ENCODE results near the gene NT5DC3. TPM values are rescaled to one million over a fixed set of nuclear protein-coding genes. Genes with fewer than 3 reads are reported as not detected.

Gene NT5DC3
- total RNA-seq, 4 donors from 2014 or later = 4.1 to 10.2 (median 7.0) TPM

DNA sequence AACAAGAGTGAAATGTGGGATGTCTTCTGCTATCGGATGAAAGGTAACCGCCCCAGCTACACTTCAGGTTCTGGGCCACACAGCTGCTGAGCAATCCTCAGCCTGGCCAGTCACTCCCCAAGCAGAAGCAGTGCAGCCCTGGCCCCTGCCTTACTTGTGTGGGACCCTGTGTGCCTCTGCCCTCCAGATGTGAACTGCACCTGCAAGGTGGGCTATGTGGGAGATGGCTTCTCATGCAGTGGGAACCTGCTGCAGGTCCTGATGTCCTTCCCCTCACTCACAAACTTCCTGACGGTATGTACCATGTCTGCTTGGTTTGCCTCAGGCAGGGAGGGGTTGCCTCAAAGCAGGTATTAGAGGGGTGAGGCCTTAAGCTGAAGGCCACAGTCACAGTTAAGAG is 85.6 kb downstream of the NT5DC3 start:
- ATAC-seq (ENCODE audit: low FRiP score) (no peak), DNase-seq (ENCODE audit: low spot score) (no peak)
- no peak for TF ChIP-seq CTCF (IDR thresholded peaks at IDR 0.05)

- TF ChIP-seq CTCF (IDR thresholded peaks at IDR 0.05) = no peak
- DNase-seq (ENCODE audit: low spot score) (no peak), ATAC-seq (ENCODE audit: low FRiP score) (no peak)
Observed at GRCh38 chr12:103751600-103751999, 89.4 kb downstream of the NT5DC3 start.

- ATAC-seq (ENCODE audit: low FRiP score) (no peak), DNase-seq (ENCODE audit: low spot score) (no peak)
- TF ChIP-seq CTCF (IDR thresholded peaks at IDR 0.05) = no peak
Observed at GRCh38 chr12:103751171-103751570, 89.9 kb downstream of the NT5DC3 start.

DNA sequence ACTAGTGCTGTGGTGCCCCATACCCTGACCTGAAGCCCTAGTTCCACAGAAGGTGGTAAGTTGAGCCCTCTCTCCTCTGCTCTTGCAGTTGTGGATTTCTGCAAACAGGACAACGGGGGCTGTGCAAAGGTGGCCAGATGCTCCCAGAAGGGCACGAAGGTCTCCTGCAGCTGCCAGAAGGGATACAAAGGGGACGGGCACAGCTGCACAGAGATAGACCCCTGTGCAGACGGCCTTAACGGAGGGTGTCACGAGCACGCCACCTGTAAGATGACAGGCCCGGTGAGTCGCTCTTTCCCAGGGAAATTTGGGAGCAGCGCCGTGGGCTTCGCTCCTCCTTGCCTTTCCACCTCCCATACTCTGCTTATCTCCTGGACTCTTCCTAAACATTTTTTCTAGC is 92.2 kb downstream of the NT5DC3 start:
- ATAC-seq (ENCODE audit: low FRiP score) = no peak

DNA sequence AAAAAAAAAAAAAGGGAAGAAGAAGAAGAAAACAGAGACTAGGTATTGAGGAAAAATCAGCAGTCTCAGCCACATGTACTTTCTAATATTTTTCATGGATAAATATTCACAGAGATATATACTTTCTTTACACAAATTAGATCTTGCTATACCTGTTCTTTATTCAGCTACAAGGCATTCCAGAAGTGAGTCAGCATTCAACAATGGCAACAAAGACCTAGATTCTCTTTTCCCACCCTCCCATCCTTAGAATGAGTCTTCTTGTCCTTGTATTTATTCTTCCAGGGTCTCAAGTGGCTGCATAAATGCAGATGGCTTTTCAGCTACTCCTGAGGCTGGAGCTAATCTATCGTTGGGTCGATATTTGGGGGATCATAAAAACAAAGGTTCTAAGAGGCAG is 93.0 kb downstream of the NT5DC3 start:
- no peak for TF ChIP-seq CTCF (IDR thresholded peaks at IDR 0.05)
- ATAC-seq (ENCODE audit: low FRiP score) (no peak), DNase-seq (ENCODE audit: low spot score) (no peak)

More for the DNA sequence above, 92.2 kb downstream of the NT5DC3 start:
- DNase-seq (ENCODE audit: low spot score) = no peak
- no peak for TF ChIP-seq CTCF (IDR thresholded peaks at IDR 0.05)

GRCh38 chr12:103745962-103746361 is 95.1 kb downstream of the NT5DC3 start:
- TF ChIP-seq CTCF (IDR thresholded peaks at IDR 0.05) = no peak
- no peak for ATAC-seq (ENCODE audit: low FRiP score)
- DNase-seq (ENCODE audit: low spot score) = no peak

GRCh38 chr12:103743788-103744187 is 97.2 kb downstream of the NT5DC3 start:
- no peak for ATAC-seq (ENCODE audit: low FRiP score)
- TF ChIP-seq CTCF (IDR thresholded peaks at IDR 0.05) = no peak
- DNase-seq (ENCODE audit: low spot score) = no peak

Measured in omental fat pad (tissue), 4 donors.